ENCODE results near the gene SLC6A18.

The SLC6A18 gene

DNA sequence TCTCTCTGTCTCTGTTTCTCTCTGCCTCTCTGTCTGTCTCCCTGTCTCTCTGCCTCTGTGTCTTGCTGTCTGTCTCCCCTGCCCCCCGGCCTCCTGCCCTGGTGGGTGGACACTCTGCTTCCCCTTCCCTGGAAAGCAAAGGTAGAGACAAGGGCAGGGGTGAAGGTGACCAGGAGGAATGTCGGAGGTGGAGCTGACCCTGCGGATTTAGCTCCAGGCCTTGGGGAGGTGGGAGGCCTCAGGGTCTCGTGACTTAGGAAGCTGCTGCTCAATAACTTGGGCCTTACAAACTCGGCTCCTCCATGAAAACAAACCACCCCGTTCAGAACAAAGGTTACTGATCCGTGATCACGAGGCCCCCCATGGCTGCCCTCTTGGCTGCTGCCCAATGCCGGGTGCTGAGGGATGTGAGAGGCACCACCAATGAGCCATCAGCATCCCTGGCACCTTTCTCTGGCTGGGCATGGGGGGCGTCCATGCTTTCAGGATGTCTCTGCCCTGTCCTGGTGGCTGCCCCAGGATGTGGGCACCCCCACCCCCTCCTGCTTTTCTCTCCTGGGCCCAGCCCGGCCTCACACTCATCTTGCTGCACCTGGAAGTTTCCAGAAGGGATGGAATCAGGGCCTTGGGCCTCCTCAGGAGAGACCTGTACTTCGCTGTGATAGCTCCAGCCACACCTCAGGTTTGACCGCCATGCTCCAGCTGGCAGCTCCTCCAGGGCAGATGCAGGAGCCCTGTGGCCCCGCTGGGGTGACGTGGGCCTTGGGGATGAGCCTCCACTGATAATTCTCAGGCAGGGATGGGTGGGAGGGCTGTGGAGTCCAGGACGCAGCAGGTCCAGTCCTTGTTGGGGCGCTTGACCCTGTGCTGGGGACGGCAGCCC lies 38.6 kb upstream of the SLC6A18 start:
- Histone ChIP-seq H3K27ac (ENCODE audit: low read depth, low read length) (no peak overlapping the region), H3K4me3 (ENCODE audit: low read length) (no peak overlapping the region), H3K9me2 (replicated peaks; ENCODE audit: control insufficient read depth, low read length) (no peaks in the 10 kb centered on the region)

GRCh38 chr5:1187234-1187949 lies 37.8 kb upstream of the SLC6A18 start:
- Histone ChIP-seq H3K4me3 (ENCODE audit: low read length) (no peak overlapping the region), H3K4me2 (ENCODE audit: low read length) (no peak overlapping the region), H3K27me3 (ENCODE audit: control insufficient read depth, low read length) (no peaks in the 10 kb centered on the region), H3F3A (ENCODE audit: control insufficient read depth, insufficient read depth) (no peaks in the 10 kb centered on the region), H3K79me2 (ENCODE audit: control insufficient read depth, low read length) (no peaks in the 10 kb centered on the region), H3K9me2 (replicated peaks; ENCODE audit: control insufficient read depth, low read length) (no peaks in the 10 kb centered on the region), H3K4me1 (ENCODE audit: control insufficient read depth, low read length) (peaks cover 7% of the 10 kb centered on the region), H4K20me1 (ENCODE audit: control insufficient read depth, insufficient read depth, low read depth, low read length) (no peaks in the 10 kb centered on the region), H3K9me3 (ENCODE audit: control insufficient read depth, insufficient read depth, low read length) (no peaks in the 10 kb centered on the region), H3K36me3 (ENCODE audit: control insufficient read depth, low read length) (no peaks in the 10 kb centered on the region), H3K27ac (ENCODE audit: low read depth, low read length) (no peak overlapping the region)
- TF ChIP-seq, protein P1, sequence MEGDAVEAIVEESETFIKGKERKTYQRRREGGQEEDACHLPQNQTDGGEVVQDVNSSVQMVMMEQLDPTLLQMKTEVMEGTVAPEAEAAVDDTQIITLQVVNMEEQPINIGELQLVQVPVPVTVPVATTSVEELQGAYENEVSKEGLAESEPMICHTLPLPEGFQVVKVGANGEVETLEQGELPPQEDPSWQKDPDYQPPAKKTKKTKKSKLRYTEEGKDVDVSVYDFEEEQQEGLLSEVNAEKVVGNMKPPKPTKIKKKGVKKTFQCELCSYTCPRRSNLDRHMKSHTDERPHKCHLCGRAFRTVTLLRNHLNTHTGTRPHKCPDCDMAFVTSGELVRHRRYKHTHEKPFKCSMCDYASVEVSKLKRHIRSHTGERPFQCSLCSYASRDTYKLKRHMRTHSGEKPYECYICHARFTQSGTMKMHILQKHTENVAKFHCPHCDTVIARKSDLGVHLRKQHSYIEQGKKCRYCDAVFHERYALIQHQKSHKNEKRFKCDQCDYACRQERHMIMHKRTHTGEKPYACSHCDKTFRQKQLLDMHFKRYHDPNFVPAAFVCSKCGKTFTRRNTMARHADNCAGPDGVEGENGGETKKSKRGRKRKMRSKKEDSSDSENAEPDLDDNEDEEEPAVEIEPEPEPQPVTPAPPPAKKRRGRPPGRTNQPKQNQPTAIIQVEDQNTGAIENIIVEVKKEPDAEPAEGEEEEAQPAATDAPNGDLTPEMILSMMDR (IDR thresholded peaks at IDR 0.05; ENCODE audit: low read depth, low read length, poor library complexity, severe bottlenecking): no peak
- TF ChIP-seq EZH2phosphoT487 (IDR thresholded peaks at IDR 0.05; ENCODE audit: borderline replicate concordance, low read length): no peak

More for the DNA sequence above, 38.6 kb upstream of the SLC6A18 start:
- no peaks in the 10 kb centered on the region for H3K79me2 ChIP-seq (ENCODE audit: control insufficient read depth, low read length)
- H3K36me3 ChIP-seq (ENCODE audit: control insufficient read depth, low read length): no peaks in the 10 kb centered on the region
- H3K27me3 ChIP-seq (ENCODE audit: control insufficient read depth, low read length): no peaks in the 10 kb centered on the region
- no peaks in the 10 kb centered on the region for H3K9me3 ChIP-seq (ENCODE audit: control insufficient read depth, insufficient read depth, low read length)
- no peaks in the 10 kb centered on the region for H3F3A ChIP-seq (ENCODE audit: control insufficient read depth, insufficient read depth)
- H4K20me1 ChIP-seq (ENCODE audit: control insufficient read depth, insufficient read depth, low read depth, low read length): no peaks in the 10 kb centered on the region
- peaks cover 7% of the 10 kb centered on the region for H3K4me1 ChIP-seq (ENCODE audit: control insufficient read depth, low read length)
- TF ChIP-seq, protein P1 (IDR thresholded peaks at IDR 0.05; ENCODE audit: low read depth, low read length, poor library complexity, severe bottlenecking): no peak
- TF ChIP-seq EZH2phosphoT487 (IDR thresholded peaks at IDR 0.05; ENCODE audit: borderline replicate concordance, low read length): no peak
- H3K4me2 ChIP-seq (ENCODE audit: low read length): no peak overlapping the region

DNA sequence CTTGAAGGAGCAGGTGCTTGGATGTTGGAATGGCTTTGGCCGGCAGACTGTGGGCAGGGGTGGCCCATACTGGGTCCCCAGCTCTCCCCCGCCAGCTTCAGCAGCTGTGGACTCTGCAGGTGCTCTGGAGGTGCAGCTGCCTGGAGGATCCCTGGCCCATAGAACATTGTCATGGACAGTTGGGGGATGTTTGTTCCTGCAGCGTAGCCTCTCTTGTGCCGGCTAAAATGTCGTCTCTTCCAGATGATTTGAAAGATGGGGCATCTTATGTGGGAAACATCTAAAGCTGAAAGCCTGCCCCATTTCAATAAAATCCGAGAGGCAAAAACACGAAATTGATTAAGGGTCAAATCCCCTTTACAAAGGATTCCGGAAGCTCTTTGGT lies 37.2 kb upstream of the SLC6A18 start:
- Histone ChIP-seq H3K4me3 (ENCODE audit: low read length) (no peak overlapping the region), H3K4me2 (ENCODE audit: low read length) (no peak overlapping the region), H3K4me1 (ENCODE audit: control insufficient read depth, low read length) (peaks cover 7% of the 10 kb centered on the region), H3K9me3 (ENCODE audit: control insufficient read depth, insufficient read depth, low read length) (no peaks in the 10 kb centered on the region), H3K27ac (ENCODE audit: low read depth, low read length) (no peak overlapping the region), H3F3A (ENCODE audit: control insufficient read depth, insufficient read depth) (no peaks in the 10 kb centered on the region), H3K79me2 (ENCODE audit: control insufficient read depth, low read length) (no peaks in the 10 kb centered on the region), H3K9me2 (replicated peaks; ENCODE audit: control insufficient read depth, low read length) (no peaks in the 10 kb centered on the region), H4K20me1 (ENCODE audit: control insufficient read depth, insufficient read depth, low read depth, low read length) (no peaks in the 10 kb centered on the region), H3K27me3 (ENCODE audit: control insufficient read depth, low read length) (no peaks in the 10 kb centered on the region), H3K36me3 (ENCODE audit: control insufficient read depth, low read length) (no peaks in the 10 kb centered on the region)
- TF ChIP-seq EZH2phosphoT487 (IDR thresholded peaks at IDR 0.05; ENCODE audit: borderline replicate concordance, low read length): no peak

DNA sequence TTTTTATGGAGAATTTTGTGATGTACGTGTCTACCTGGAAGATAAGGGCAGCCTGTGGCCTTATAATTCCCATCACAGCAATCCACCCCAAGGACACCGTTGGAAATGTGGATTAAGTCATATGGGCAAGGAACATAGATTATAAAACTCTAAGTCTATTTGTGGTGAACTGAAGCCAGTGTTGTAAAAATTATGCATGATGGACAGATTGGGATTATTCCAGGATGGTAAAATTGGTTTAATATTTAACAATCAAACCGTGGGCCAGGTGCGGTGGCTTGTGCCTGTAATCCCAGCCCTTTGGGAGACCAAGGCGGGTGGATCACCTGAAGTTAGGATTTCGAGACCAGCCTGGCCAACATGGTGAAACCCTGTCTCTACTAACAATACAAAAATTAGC lies 36.7 kb upstream of the SLC6A18 start:
- no peak overlapping the region for H3K27ac ChIP-seq (ENCODE audit: low read depth, low read length)
- TF ChIP-seq EZH2phosphoT487 (IDR thresholded peaks at IDR 0.05; ENCODE audit: borderline replicate concordance, low read length): no peak
- TF ChIP-seq, protein P1 (IDR thresholded peaks at IDR 0.05; ENCODE audit: low read depth, low read length, poor library complexity, severe bottlenecking): no peak
- no peaks in the 10 kb centered on the region for H3K27me3 ChIP-seq (ENCODE audit: control insufficient read depth, low read length)
- H3K4me3 ChIP-seq (ENCODE audit: low read length): no peak overlapping the region
- no peaks in the 10 kb centered on the region for H3K9me3 ChIP-seq (ENCODE audit: control insufficient read depth, insufficient read depth, low read length)
- H3F3A ChIP-seq (ENCODE audit: control insufficient read depth, insufficient read depth): no peaks in the 10 kb centered on the region
- H3K79me2 ChIP-seq (ENCODE audit: control insufficient read depth, low read length): no peaks in the 10 kb centered on the region
- H4K20me1 ChIP-seq (ENCODE audit: control insufficient read depth, insufficient read depth, low read depth, low read length): no peaks in the 10 kb centered on the region
- no peaks in the 10 kb centered on the region for H3K36me3 ChIP-seq (ENCODE audit: control insufficient read depth, low read length)
- peaks cover 7% of the 10 kb centered on the region for H3K4me1 ChIP-seq (ENCODE audit: control insufficient read depth, low read length)
- no peak overlapping the region for H3K4me2 ChIP-seq (ENCODE audit: low read length)
- H3K9me2 ChIP-seq (replicated peaks; ENCODE audit: control insufficient read depth, low read length): no peaks in the 10 kb centered on the region
